Activated B cell treated with CpG ODN at 0.5 μM for 24 hours (primary cell): ENCODE data around the gene FAM168B. TPM values are rescaled to one million over a fixed set of nuclear protein-coding genes. Genes with fewer than 3 reads are reported as not detected.

Experiments
- ATAC-seq: fragments of 200-7000 bp; cut with Tn5 transposase; one replicate; pipeline ENCODE4 v1.10.0; 2021; ENCODE audit warnings: low read depth, mild to moderate bottlenecking, moderate library complexity
- CTCF ChIA-PET: fragments of 350-600 bp; sonication (Branson Sonifier 250); formaldehyde crosslinking; loops from one replicate; lab custom pipeline; 2021; ENCODE audit warnings: antibody characterized with exemption; lab: Charles Lee
- POLR2A ChIA-PET: fragments of 350-600 bp; sonication (Branson Sonifier 250); formaldehyde crosslinking; loops from one replicate; lab custom pipeline; 2021; ENCODE audit warnings: antibody characterized with exemption; lab: Charles Lee
- DNase-seq: peaks from one replicate; pipeline ENCODE4 v3.0.0; 2022
- H3K27ac Mint-ChIP-seq: one replicate; pipeline ENCODE4 v1.8.0; 2020; ENCODE audit warnings: mixed read lengths
- H3K27me3 Mint-ChIP-seq: one replicate; pipeline ENCODE4 v1.8.0; 2021; ENCODE audit warnings: mixed read lengths
- H3K36me3 Mint-ChIP-seq: one replicate; pipeline ENCODE4 v1.8.0; 2021; ENCODE audit warnings: low read depth, mixed read lengths
- H3K4me1 Mint-ChIP-seq: one replicate; pipeline ENCODE4 v1.8.0; 2021; ENCODE audit warnings: mixed read lengths
- H3K4me3 Mint-ChIP-seq: one replicate; pipeline ENCODE4 v1.8.0; 2020; ENCODE audit warnings: mild to moderate bottlenecking, mixed read lengths
- H3K9me3 Mint-ChIP-seq: one replicate; pipeline ENCODE4 v1.8.0; 2020; ENCODE audit warnings: mixed read lengths
- CTCF ChIP-seq: fragments of 200-600 bp; IDR thresholded peaks from one replicate; pipeline ENCODE4 v1.8.0; 2022; ENCODE audit warnings: antibody characterized with exemption, mild to moderate bottlenecking
- intact Hi-C: fragments of 100-400 bp; cut with micrococcal nuclease; formaldehyde crosslinking; loops from one replicate; pipeline ENCODE4 v1.15.1; 2024
- total RNA-seq: library from RNA; stranded (reverse); gene quantifications from 2 replicates; pipeline ENCODE4 v1.2.3, GENCODE V29; 2022

The FAM168B gene
- total RNA-seq, 1 donor from 2014 or later: 62.5 TPM

DNA sequence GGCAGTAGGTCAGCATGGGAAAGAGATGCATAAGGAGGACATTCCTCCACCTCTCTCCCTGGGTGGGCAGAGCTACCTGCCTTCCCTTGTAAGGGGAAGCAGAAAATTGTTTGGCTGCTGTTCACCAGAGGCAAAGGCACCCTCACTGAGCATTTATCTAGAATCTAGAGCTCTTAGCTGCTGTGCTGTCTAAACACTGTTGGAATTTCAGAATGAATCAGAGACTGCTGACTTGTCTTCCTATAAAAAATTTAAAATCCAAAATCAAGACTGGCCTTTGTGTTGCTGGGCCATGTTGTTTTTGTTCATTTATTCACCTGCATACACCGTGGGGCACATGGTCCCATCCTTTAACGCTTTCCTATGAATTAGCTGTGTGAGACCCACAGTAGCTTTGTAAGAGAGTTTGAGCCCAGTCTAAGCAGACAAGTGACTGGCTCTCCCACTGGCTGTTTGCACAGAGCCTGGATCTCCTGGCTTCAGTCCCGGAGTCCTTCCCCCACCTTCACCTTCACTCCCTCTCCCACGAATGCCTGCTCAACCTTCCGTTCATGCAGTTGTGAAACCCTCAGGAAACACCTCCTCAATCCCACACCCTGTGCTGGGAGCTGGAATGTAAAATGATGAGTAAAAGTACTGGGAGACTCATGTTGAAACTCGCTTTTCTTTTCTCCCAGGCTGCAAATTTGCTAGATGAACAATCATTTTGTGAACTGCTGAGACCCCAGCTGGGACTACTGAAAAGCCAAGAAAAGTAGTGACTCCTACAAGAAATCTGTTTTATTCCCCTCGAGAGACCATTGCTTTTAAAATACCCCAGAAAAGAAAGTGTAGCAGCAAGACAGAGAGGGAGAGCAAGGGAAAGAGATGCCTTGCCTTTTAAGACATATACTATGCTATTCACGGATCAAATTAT is 76.2 kb downstream of the FAM168B start:
- ChIA-PET CTCF (no interaction called here), POLR2A (no interaction called here)
- intact Hi-C loops: no loop called here
- no peak for TF ChIP-seq CTCF
- Mint-ChIP-seq H3K4me1 (no peaks in the 10 kb centered on the region), H3K36me3 (no peaks in the 10 kb centered on the region), H3K9me3 (peaks cover 2% of the 10 kb centered on the region), H3K27me3 (peaks cover 7% of the 10 kb centered on the region), H3K27ac (no peak overlapping the region), H3K4me3 (no peak overlapping the region)
- ATAC-seq: no peak
- no peak for DNase-seq

GRCh38 chr2:131015764-131016163 is 77.5 kb downstream of the FAM168B start:
- Mint-ChIP-seq H3K36me3 (no peaks in the 10 kb centered on the region), H3K9me3 (no peaks in the 10 kb centered on the region), H3K4me3 (no peak overlapping the region), H3K27ac (no peak overlapping the region), H3K4me1 (no peaks in the 10 kb centered on the region), H3K27me3 (peaks cover 17% of the 10 kb centered on the region)
- no peak for ATAC-seq
- no peak for TF ChIP-seq CTCF
- intact Hi-C loops: no loop called here
- ChIA-PET POLR2A (no interaction called here), CTCF (no interaction called here)
- DNase-seq: no peak

DNA sequence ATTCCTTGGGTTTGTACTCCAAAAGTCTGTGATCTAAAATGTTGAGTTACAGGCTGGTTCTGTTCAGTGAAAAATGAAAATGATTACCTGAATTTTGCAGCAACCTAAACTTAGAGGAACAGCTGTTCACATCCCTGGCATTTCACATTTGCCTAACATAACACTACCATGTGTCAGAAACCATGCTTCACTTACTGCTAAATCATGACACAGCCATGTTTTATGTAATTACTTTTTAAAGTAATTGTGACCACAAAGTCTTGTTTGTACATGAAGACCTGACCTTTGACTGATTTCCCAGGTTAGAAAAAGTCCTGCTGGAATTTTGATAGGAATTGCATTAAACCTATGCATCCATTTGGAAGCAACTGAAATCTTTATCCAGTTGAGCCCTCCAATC is 79.1 kb downstream of the FAM168B start:
- CTCF ChIA-PET: no interaction called here
- no peak overlapping the region for H3K4me3 Mint-ChIP-seq

GRCh38 chr2:131011486-131011885 is 81.8 kb downstream of the FAM168B start:
- ATAC-seq: no peak
- Mint-ChIP-seq H3K4me3 (no peak overlapping the region), H3K27ac (no peak overlapping the region), H3K27me3 (peaks cover 18% of the 10 kb centered on the region), H3K9me3 (peaks cover 3% of the 10 kb centered on the region), H3K4me1 (no peaks in the 10 kb centered on the region), H3K36me3 (no peaks in the 10 kb centered on the region)
- no peak for DNase-seq
- ChIA-PET POLR2A (no interaction called here), CTCF (no interaction called here)
- intact Hi-C loops: no loop called here
- no peak for TF ChIP-seq CTCF

More for the DNA sequence above, 79.1 kb downstream of the FAM168B start:
- no peaks in the 10 kb centered on the region for H3K9me3 Mint-ChIP-seq
- DNase-seq (no peak), ATAC-seq (no peak)
- intact Hi-C loops: no loop called here
- peaks cover 21% of the 10 kb centered on the region for H3K27me3 Mint-ChIP-seq
- no peaks in the 10 kb centered on the region for H3K36me3 Mint-ChIP-seq
- no peak for TF ChIP-seq CTCF
- no peaks in the 10 kb centered on the region for H3K4me1 Mint-ChIP-seq
- POLR2A ChIA-PET: no interaction called here
- H3K27ac Mint-ChIP-seq: no peak overlapping the region

DNA sequence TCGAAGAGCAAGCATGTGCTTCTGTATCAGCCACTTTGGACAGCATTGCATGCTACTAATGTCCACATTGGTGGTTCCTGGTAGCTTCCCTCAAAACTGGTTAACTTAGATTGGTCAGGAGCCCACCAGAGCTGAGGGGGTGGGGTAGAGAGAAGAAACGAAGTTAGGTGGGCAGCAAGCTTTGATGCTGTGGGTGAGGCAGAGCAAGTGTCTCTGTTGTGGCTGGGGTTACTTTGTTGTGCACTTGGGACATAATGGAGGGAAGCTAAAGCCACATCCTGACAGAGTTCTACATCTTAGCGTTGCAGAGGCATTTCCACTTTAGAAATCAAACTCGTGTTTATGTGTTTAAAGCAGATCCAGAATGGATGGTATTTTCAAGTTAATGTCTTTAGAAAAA is 82.7 kb downstream of the FAM168B start:
- intact Hi-C loops: no loop called here
- CTCF ChIA-PET: no interaction called here
- peaks cover 18% of the 10 kb centered on the region for H3K27me3 Mint-ChIP-seq
- ATAC-seq (no peak), DNase-seq (no peak)
- POLR2A ChIA-PET: no interaction called here
- H3K9me3 Mint-ChIP-seq: peaks cover 3% of the 10 kb centered on the region
- H3K36me3 Mint-ChIP-seq: no peaks in the 10 kb centered on the region
- TF ChIP-seq CTCF: no peak
- H3K27ac Mint-ChIP-seq: no peak overlapping the region
- H3K4me3 Mint-ChIP-seq: no peak overlapping the region
- H3K4me1 Mint-ChIP-seq: no peaks in the 10 kb centered on the region
